HEK293 (cell line): ENCODE data around the gene OPCML.

Experiments
- CTCF ChIA-PET: fragments of 350-600 bp; formaldehyde crosslinking; extraction: SDS; loops from one replicate; lab custom pipeline; 2021; ENCODE audit warnings: antibody characterized with exemption; lab: Yijun Ruan, JAX
- POLR2A ChIA-PET: fragments of 300-600 bp; formaldehyde crosslinking; extraction: SDS; loops from one replicate; lab custom pipeline; 2020; ENCODE audit warnings: antibody characterized with exemption, inconsistent platforms; lab: Yijun Ruan, JAX
- H3K27ac ChIP-seq: fragments of 200-500 bp; sonication (Bioruptor generic); 2 replicates; pipeline ENCODE4 v1.5.1; 2014; ENCODE audit warnings: low read depth, low read length, control low read depth, inconsistent platforms; ENCODE audit errors: extremely low read depth
- H3K36me3 ChIP-seq, 2 experiments: fragments of 200-500 bp in 1 of 2; sonication (Bioruptor generic) in 1 of 2; 1 replicate in 1 of 2; 2 replicates in 1 of 2; pipeline ENCODE4 v1.5.1; 2014 to 2017; ENCODE audit warnings: inconsistent platforms in 2 of 2, low read length in 2 of 2; ENCODE audit not compliant: control insufficient read depth in 2 of 2, insufficient read depth in 1 of 2
- H3K4me1 ChIP-seq: fragments of 200-500 bp; sonication (Bioruptor generic); 2 replicates; pipeline ENCODE4 v1.5.1; 2014; ENCODE audit warnings: mild to moderate bottlenecking, low read length, inconsistent platforms; ENCODE audit not compliant: control insufficient read depth, insufficient read depth
- H3K4me3 ChIP-seq: 2 replicates; pipeline ENCODE4 v1.5.1; 2011; ENCODE audit warnings: low read depth, mild to moderate bottlenecking, control low read depth, low read length, moderate library complexity
- H3K9me3 ChIP-seq: fragments of 200-500 bp; sonication (Bioruptor generic); 2 replicates; pipeline ENCODE4 v1.5.1; 2014; ENCODE audit warnings: low read depth, low read length, inconsistent platforms; ENCODE audit not compliant: control insufficient read depth, insufficient read depth
- BCL11B ChIP-seq: fragments of 450-650 bp; formaldehyde crosslinking; IDR thresholded peaks from 2 replicates; pipeline ENCODE4 v1.5.1; 2016; ENCODE audit warnings: low read depth, missing biosample characterization, missing genetic modification characterization
- KLF1 ChIP-seq: fragments of 450-650 bp; formaldehyde crosslinking; IDR thresholded peaks from 2 replicates; pipeline ENCODE4 v1.5.1; 2016; ENCODE audit warnings: missing biosample characterization, missing genetic modification characterization
- KLF10 ChIP-seq: fragments of 450-650 bp; IDR thresholded peaks from 2 replicates; pipeline ENCODE4 v1.5.1; 2018; ENCODE audit warnings: missing biosample characterization, mild to moderate bottlenecking, missing genetic modification characterization
- KLF7 ChIP-seq: fragments of 450-650 bp; formaldehyde crosslinking; IDR thresholded peaks from 2 replicates; pipeline ENCODE4 v1.5.1; 2016; ENCODE audit warnings: missing biosample characterization, missing genetic modification characterization, borderline replicate concordance
- MZF1 ChIP-seq: fragments of 450-650 bp; formaldehyde crosslinking; IDR thresholded peaks from 2 replicates; pipeline ENCODE4 v1.5.1; 2017; ENCODE audit warnings: missing biosample characterization, missing genetic modification characterization, borderline replicate concordance
- PRDM1 ChIP-seq: fragments of 450-650 bp; formaldehyde crosslinking; IDR thresholded peaks from 2 replicates; pipeline ENCODE4; 2016; ENCODE audit warnings: missing biosample characterization, missing genetic modification characterization
- TCF7L2 ChIP-seq: IDR thresholded peaks from 2 replicates; pipeline ENCODE4 v1.6.1; 2011; ENCODE audit warnings: low read depth, mild to moderate bottlenecking, inconsistent platforms, low read length, moderate library complexity, borderline replicate concordance
- ZBTB20 ChIP-seq: fragments of 450-650 bp; formaldehyde crosslinking; IDR thresholded peaks from 2 replicates; pipeline ENCODE4 v1.5.1; 2016; ENCODE audit warnings: missing biosample characterization, missing genetic modification characterization
- ZBTB21 ChIP-seq: fragments of 450-650 bp; formaldehyde crosslinking; IDR thresholded peaks from 2 replicates; pipeline ENCODE4 v1.5.1; 2017; ENCODE audit warnings: missing biosample characterization, missing genetic modification characterization
- ZBTB8A ChIP-seq: fragments of 450-650 bp; formaldehyde crosslinking; IDR thresholded peaks from 2 replicates; pipeline ENCODE4 v1.5.1; 2016; ENCODE audit warnings: missing biosample characterization, missing genetic modification characterization
- ZEB2 ChIP-seq: fragments of 450-650 bp; formaldehyde crosslinking; IDR thresholded peaks from 2 replicates; pipeline ENCODE4 v1.5.1; 2016; ENCODE audit warnings: missing biosample characterization, missing genetic modification characterization
- ZNF239 ChIP-seq: fragments of 450-650 bp; formaldehyde crosslinking; IDR thresholded peaks from 2 replicates; pipeline ENCODE4 v1.5.1; 2016; ENCODE audit warnings: missing biosample characterization, missing genetic modification characterization
- ZNF335 ChIP-seq: fragments of 450-650 bp; formaldehyde crosslinking; conservative IDR thresholded peaks from 2 replicates; pipeline ENCODE4 v1.5.1; 2016; ENCODE audit warnings: missing biosample characterization, missing genetic modification characterization
- ZNF354C ChIP-seq: fragments of 450-650 bp; formaldehyde crosslinking; IDR thresholded peaks from 2 replicates; pipeline ENCODE4 v1.5.1; 2016; ENCODE audit warnings: missing biosample characterization, missing genetic modification characterization, low read depth, borderline replicate concordance
- ZNF501 ChIP-seq: fragments of 450-650 bp; formaldehyde crosslinking; IDR thresholded peaks from 2 replicates; pipeline ENCODE4 v1.5.1; 2016; ENCODE audit warnings: missing biosample characterization, missing genetic modification characterization
- ZNF521 ChIP-seq: fragments of 450-650 bp; formaldehyde crosslinking; IDR thresholded peaks from 2 replicates; pipeline ENCODE4 v1.5.1; 2017; ENCODE audit warnings: missing biosample characterization, mild to moderate bottlenecking, missing genetic modification characterization
- ZNF548 ChIP-seq: fragments of 450-650 bp; formaldehyde crosslinking; IDR thresholded peaks from 2 replicates; pipeline ENCODE4 v1.5.1; 2016; ENCODE audit warnings: missing biosample characterization, missing genetic modification characterization
- ZNF596 ChIP-seq: fragments of 450-650 bp; IDR thresholded peaks from 2 replicates; pipeline ENCODE4 v1.5.0; 2018; ENCODE audit warnings: missing biosample characterization, mild to moderate bottlenecking, missing genetic modification characterization, moderate library complexity
- ZNF629 ChIP-seq: fragments of 450-650 bp; formaldehyde crosslinking; IDR thresholded peaks from 2 replicates; pipeline ENCODE4 v1.5.1; 2017; ENCODE audit warnings: missing biosample characterization, missing genetic modification characterization
- ZNF654 ChIP-seq: fragments of 450-650 bp; formaldehyde crosslinking; IDR thresholded peaks from 2 replicates; pipeline ENCODE4 v1.5.1; 2016; ENCODE audit warnings: low read depth, missing biosample characterization, missing genetic modification characterization
- ZNF664 ChIP-seq: fragments of 450-650 bp; formaldehyde crosslinking; IDR thresholded peaks from 2 replicates; pipeline ENCODE4 v1.5.1; 2016; ENCODE audit warnings: missing biosample characterization, missing genetic modification characterization
- ZNF707 ChIP-seq: fragments of 450-650 bp; formaldehyde crosslinking; IDR thresholded peaks from 2 replicates; pipeline ENCODE4 v1.5.1; 2016; ENCODE audit warnings: missing biosample characterization, missing genetic modification characterization
- ZNF768 ChIP-seq: fragments of 450-650 bp; formaldehyde crosslinking; IDR thresholded peaks from 2 replicates; pipeline ENCODE4 v1.5.1; 2018; ENCODE audit warnings: missing biosample characterization, mild to moderate bottlenecking, missing genetic modification characterization
- ZSCAN16 ChIP-seq: fragments of 450-650 bp; formaldehyde crosslinking; IDR thresholded peaks from 2 replicates; pipeline ENCODE4 v1.5.1; 2016; ENCODE audit warnings: missing biosample characterization, missing genetic modification characterization
- TF ChIP-seq, protein P1 (sequence below): sonication (generic); formaldehyde crosslinking; IDR thresholded peaks from 2 replicates; pipeline ENCODE4 v1.8.1; 2022; ENCODE audit warnings: mild to moderate bottlenecking, moderate library complexity, missing genetic modification reagents

Gene OPCML

DNA sequence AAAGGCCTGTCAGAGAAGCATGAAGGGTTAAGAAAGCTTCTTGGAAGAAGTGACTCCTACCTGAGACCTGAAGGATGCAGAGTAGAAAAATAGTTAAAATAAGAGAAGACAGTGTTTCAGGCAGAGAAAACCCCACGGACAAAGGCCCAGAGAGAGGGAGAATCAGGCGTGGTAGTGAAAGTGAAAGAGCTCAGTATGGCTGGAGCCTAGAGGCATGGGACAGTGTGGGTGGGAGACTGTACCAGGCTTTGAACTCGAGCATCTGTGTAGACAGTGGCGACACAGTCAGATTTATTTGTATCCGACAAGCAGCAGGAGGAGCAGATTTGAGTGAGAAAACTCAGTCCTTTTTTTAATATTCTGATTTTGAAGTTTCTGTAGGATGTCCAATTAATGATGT lies 360.0 kb downstream of the OPCML start:
- H3K9me3 ChIP-seq = no peaks in the 10 kb centered on the region
- no peaks in the 10 kb centered on the region for H3K36me3 ChIP-seq
- H3K4me1 ChIP-seq = no peaks in the 10 kb centered on the region
- CTCF ChIA-PET = interaction anchor here (1.0 kb wide), 1 partner anchor 39 kb away, joined by 3 read pairs; no protein-coding TSS in a partner anchor
- no peak overlapping the region for H3K4me3 ChIP-seq
- H3K27ac ChIP-seq = no peak overlapping the region
- POLR2A ChIA-PET = no interaction called here
- TF ChIP-seq BCL11B (tag by site-specific recombination) (no peak), ZNF629 (tag by site-specific recombination) (no peak), ZSCAN16 (no peak), ZNF239 (tag by site-specific recombination) (no peak), ZNF596 (no peak), ZEB2 (tag by site-specific recombination) (no peak), MZF1 (tag by site-specific recombination) (no peak), ZNF654 (tag by site-specific recombination) (no peak), ZNF548 (tag by site-specific recombination) (no peak)

DNA sequence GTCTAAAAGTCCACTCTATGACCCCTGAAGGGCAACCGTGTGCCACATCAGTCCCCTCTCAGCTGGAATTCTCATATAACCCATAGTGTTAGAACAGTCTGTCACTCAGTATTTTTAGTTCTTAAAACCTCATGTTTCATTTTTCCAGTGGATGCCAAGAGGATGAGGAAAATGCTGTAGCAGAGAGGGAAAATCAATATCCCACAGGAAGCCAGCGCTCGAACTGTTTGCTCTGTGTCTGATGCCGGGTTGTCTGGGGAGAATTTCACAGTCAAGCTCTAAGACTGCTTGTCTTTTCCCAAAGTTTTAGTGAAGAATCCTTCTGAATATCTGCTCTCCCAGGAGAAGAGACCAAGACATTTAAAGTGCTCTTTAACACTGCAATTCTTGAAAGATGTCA lies 360.9 kb downstream of the OPCML start:
- Histone ChIP-seq H3K4me3 (no peak overlapping the region), H3K36me3 (no peaks in the 10 kb centered on the region), H3K27ac (no peak overlapping the region), H3K4me1 (no peaks in the 10 kb centered on the region), H3K9me3 (no peaks in the 10 kb centered on the region)
- TF ChIP-seq ZNF335 (tag by site-specific recombination) = no peak
- TF ChIP-seq ZBTB21 (tag by site-specific recombination) = no peak
- TF ChIP-seq KLF7 (tag by site-specific recombination) = no peak
- TF ChIP-seq PRDM1 (tag by site-specific recombination) = no peak
- no peak for TF ChIP-seq KLF1 (tag by site-specific recombination)
- TF ChIP-seq TCF7L2 = no peak
- TF ChIP-seq ZBTB20 (tag by site-specific recombination) = no peak
- TF ChIP-seq KLF10 (tag by site-specific recombination) = no peak
- TF ChIP-seq ZEB2 (tag by site-specific recombination) = no peak
- no peak for TF ChIP-seq ZNF768 (tag by site-specific recombination)
- TF ChIP-seq ZNF521 (tag by site-specific recombination) = no peak
- no peak for TF ChIP-seq ZNF354C (tag by site-specific recombination)
- TF ChIP-seq ZNF664 (tag by site-specific recombination) = no peak
- no peak for TF ChIP-seq ZNF707 (tag by site-specific recombination)
- TF ChIP-seq, protein P1, sequence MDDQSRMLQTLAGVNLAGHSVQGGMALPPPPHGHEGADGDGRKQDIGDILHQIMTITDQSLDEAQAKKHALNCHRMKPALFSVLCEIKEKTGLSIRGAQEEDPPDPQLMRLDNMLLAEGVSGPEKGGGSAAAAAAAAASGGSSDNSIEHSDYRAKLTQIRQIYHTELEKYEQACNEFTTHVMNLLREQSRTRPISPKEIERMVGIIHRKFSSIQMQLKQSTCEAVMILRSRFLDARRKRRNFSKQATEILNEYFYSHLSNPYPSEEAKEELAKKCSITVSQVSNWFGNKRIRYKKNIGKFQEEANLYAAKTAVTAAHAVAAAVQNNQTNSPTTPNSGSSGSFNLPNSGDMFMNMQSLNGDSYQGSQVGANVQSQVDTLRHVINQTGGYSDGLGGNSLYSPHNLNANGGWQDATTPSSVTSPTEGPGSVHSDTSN (CRISPR knock-in tag) = no peak
- CTCF ChIA-PET = interaction anchor here (0.6 kb wide), 1 partner anchor 52 kb away, joined by 3 read pairs; no protein-coding TSS in a partner anchor
- POLR2A ChIA-PET = no interaction called here

DNA sequence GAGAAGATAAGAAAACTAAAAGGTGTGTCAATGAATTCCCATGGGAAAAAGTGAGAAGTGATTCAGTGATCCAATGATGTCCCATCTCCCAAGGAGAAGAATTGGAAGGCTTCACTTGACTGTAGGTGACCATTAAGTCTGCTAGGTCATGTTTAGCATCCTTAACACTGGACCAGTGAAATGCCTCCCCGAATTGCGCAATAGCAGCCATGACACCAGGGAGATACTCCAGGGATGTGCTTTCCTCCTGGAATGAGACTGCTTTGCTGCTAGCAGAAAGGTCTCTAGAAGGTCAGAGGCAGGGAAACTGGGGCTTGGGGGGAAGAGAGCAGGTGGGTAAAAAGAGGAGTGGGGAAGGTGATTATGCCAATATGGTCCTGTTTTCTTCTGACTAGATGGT lies 364.3 kb downstream of the OPCML start:
- POLR2A ChIA-PET = no interaction called here
- H3K36me3 ChIP-seq = no peaks in the 10 kb centered on the region
- no peak overlapping the region for H3K27ac ChIP-seq
- CTCF ChIA-PET = no interaction called here
- no peak for TF ChIP-seq ZEB2 (tag by site-specific recombination)
- no peak for TF ChIP-seq ZNF501 (tag by site-specific recombination)
- no peak for TF ChIP-seq ZBTB8A (tag by site-specific recombination)
- H3K4me1 ChIP-seq = no peaks in the 10 kb centered on the region
- H3K4me3 ChIP-seq = no peak overlapping the region
- no peaks in the 10 kb centered on the region for H3K9me3 ChIP-seq
